Lung (tissue), 12 donors: ENCODE measurements around the gene BICDL2. TPM values are rescaled to one million over a fixed set of nuclear protein-coding genes. Genes with fewer than 3 reads are reported as not detected.

Source experiments
- ATAC-seq: fragments of 200-7000 bp; cut with Tn5 transposase; one replicate; pipeline ENCODE4 v1.9.1; 2020; ENCODE audit warnings: moderate number of reproducible peaks; ENCODE audit not compliant: insufficient read depth, low FRiP score
- DNase-seq, 3 donors: peaks; one replicate each; pipeline ENCODE4 v3.0.0-alpha.2; 2013 to 2017
- H3K27ac ChIP-seq, 2 donors: one replicate each; pipeline ENCODE4 v1.5.1; 2013; ENCODE audit warnings: mild to moderate bottlenecking in 2 of 2, moderate library complexity in 2 of 2, control low read depth in 1 of 2, inconsistent platforms in 1 of 2, low read depth in 1 of 2, low read length in 1 of 2
- H3K27me3 ChIP-seq, 3 donors: one replicate each; pipeline ENCODE4 v1.5.1; 2013; ENCODE audit warnings: low read length in 2 of 3; ENCODE audit not compliant: control insufficient read depth in 3 of 3, insufficient read depth in 3 of 3
- H3K36me3 ChIP-seq, 4 donors: one replicate each; pipeline ENCODE4 v1.5.1; 2013; ENCODE audit warnings: low read length in 4 of 4, mild to moderate bottlenecking in 1 of 4, moderate library complexity in 1 of 4; ENCODE audit not compliant: control insufficient read depth in 4 of 4, insufficient read depth in 4 of 4
- H3K4me1 ChIP-seq, 5 donors: one replicate each; pipeline ENCODE4 v1.5.1; 2013; ENCODE audit warnings: low read length in 5 of 5, mild to moderate bottlenecking in 2 of 5, moderate library complexity in 1 of 5; ENCODE audit not compliant: control insufficient read depth in 5 of 5, insufficient read depth in 5 of 5
- H3K4me3 ChIP-seq: one replicate; pipeline ENCODE4 v1.5.1; 2013; ENCODE audit warnings: mild to moderate bottlenecking, control low read depth, moderate library complexity
- H3K9ac ChIP-seq, 2 donors: one replicate each; pipeline ENCODE4 v1.5.1; 2013; ENCODE audit warnings: low read length in 2 of 2, control low read depth in 1 of 2; ENCODE audit not compliant: insufficient read depth in 1 of 2
- H3K9me3 ChIP-seq, 4 donors: one replicate each; pipeline ENCODE4 v1.5.1; 2013; ENCODE audit warnings: low read length in 3 of 4, mild to moderate bottlenecking in 1 of 4, moderate library complexity in 1 of 4; ENCODE audit not compliant: control insufficient read depth in 4 of 4, insufficient read depth in 3 of 4
- CTCF ChIP-seq: IDR thresholded peaks from 2 replicates; pipeline ENCODE4 v1.5.1; 2012; ENCODE audit warnings: mild to moderate bottlenecking; ENCODE audit errors: control extremely low read depth, extremely low read depth
- WGBS, 2 donors: extraction: QIAGEN DNeasy Blood & Tissue Kit; methylation state at CpG; one replicate each; pipeline ENCODE4 v1.1.7; 2013; 5-methylcytosine and 5-hydroxymethylcytosine counted together
- polyA plus RNA-seq, 2 donors: library from polyadenylated mRNA; stranded (reverse); fragments of 200-250 nt; gene quantifications; one replicate each; pipeline ENCODE4 v1.2.1, GENCODE V29; 2013
- total RNA-seq, 2 donors: library from RNA; depleted of rRNA in 1 of 2; stranded (reverse); fragments of >200 nt in 1 of 2; gene quantifications; one replicate each; pipeline ENCODE4 v1.2.1, GENCODE V29; 2014 to 2021
- donor health status: control.
- donor health status: control.
- donor health status: Bipolar disorder and iron deficiency.
- donor health status: healthy.
- donor health status: DM: yes; HTN: yes; CAD: no.

BICDL2 gene
- total and polyA plus RNA-seq, 4 donors: 12.7 to 24.4 (median 16.5) TPM

- H3K9ac ChIP-seq: no peak overlapping the region
- no peak for TF ChIP-seq CTCF
- no peak for ATAC-seq
- no peaks in the 10 kb centered on the region for H3K36me3 ChIP-seq
- no peak for DNase-seq
- 18 to 21% methylated on average over 12 to 13 of the region's 13 CpGs for WGBS, 2 donors
- peaks cover 0 to 53% (median 50%) of the 10 kb centered on the region in 3 donors for H3K27me3 ChIP-seq
- peaks cover 0 to 6% (median 3%) of the 10 kb centered on the region in 5 donors for H3K4me1 ChIP-seq
- H3K4me3 ChIP-seq: no peak overlapping the region
- no peaks in the 10 kb centered on the region for H3K9me3 ChIP-seq
- H3K27ac ChIP-seq: peak overlapping the region in 1 of 2 donors; percentile 5
Measured at GRCh38 chr16:3047387-3047720, 10.6 kb upstream of the BICDL2 start.

- WGBS, 2 donors: 2 to 4% methylated on average over 51 to 54 of the region's 54 CpGs
- no peak for DNase-seq
- peaks cover 0 to 55% (median 51%) of the 10 kb centered on the region in 3 donors for H3K27me3 ChIP-seq
- H3K9me3 ChIP-seq: no peaks in the 10 kb centered on the region
- TF ChIP-seq CTCF: no peak
- ATAC-seq: no peak
- H3K4me1 ChIP-seq: peaks cover 0 to 6% (median 3%) of the 10 kb centered on the region in 5 donors
- peak overlapping the region in 1 of 2 donors; percentile 21 for H3K27ac ChIP-seq
- no peaks in the 10 kb centered on the region for H3K36me3 ChIP-seq
- no peak overlapping the region for H3K9ac ChIP-seq
- H3K4me3 ChIP-seq: no peak overlapping the region
Measured at GRCh38 chr16:3046641-3047386, 10.1 kb upstream of the BICDL2 start.

- ATAC-seq: peak; percentile 45
- Histone ChIP-seq H3K9me3 (no peaks in the 10 kb centered on the region), H3K27me3 (peaks cover 0 to 55% (median 49%) of the 10 kb centered on the region in 3 donors), H3K4me1 (peaks cover 0 to 6% (median 3%) of the 10 kb centered on the region in 5 donors), H3K4me3 (no peak within 1 kb of the TSS), H3K36me3 (no peaks in the 10 kb centered on the region), H3K27ac (peak within 1 kb of the TSS in 1 of 2 donors; percentile 21), H3K9ac (no peak within 1 kb of the TSS)
- WGBS, 2 donors: 1% methylated on average over 39 to 86 of the region's 86 CpGs
- no peak for DNase-seq
- TF ChIP-seq CTCF: no peak
Measured at GRCh38 chr16:3045758-3046640, 9.3 kb upstream of the BICDL2 start, which contains the start of gene MMP25. TSS of gene MMP25 (plus strand) at chr16:3046561. CDS start at chr16:3046918, 357 bp downstream.
